Dermis blood vessel endothelial cell (primary cell): ENCODE data around the gene TFDP2. TPM values are rescaled to one million over a fixed set of nuclear protein-coding genes. Genes with fewer than 3 reads are reported as not detected.
A peak's percentile ranks its signal among the peaks of the same experiment; 100 is the strongest.
"Not testable (repeated sequence)": the region's sequence is repeated elsewhere in the genome, so short reads cannot be mapped to it uniquely, and the experiment has no call there.

Experiments
- DNase-seq: peaks from one replicate; pipeline ENCODE4 v3.0.0; 2010
- total RNA-seq: library from RNA; depleted of rRNA; stranded (reverse); fragments of >200 nt; gene quantifications from 2 replicates; pipeline ENCODE4 v1.2.3, GENCODE V29; 2014

The TFDP2 gene
- 23.5 and 32.0 TPM in 2 replicates for total RNA-seq

- DNase-seq = peak; percentile 93
These were observed at the start of gene TFDP2 for GRCh38 chr3:142148792-142149672. TFDP2 (minus strand) TSS chr3:142149544; CDS start chr3:142101749, 47,795 bp downstream.

- DNase-seq = peak; percentile 15
These were observed 39.5 kb upstream of the TFDP2 start for GRCh38 chr3:142188846-142189245.

- DNase-seq = peak; percentile 71
These were observed 31.5 kb upstream of the TFDP2 start for GRCh38 chr3:142180761-142181362.

- DNase-seq = no peak
These were observed 26.1 kb upstream of the TFDP2 start for GRCh38 chr3:142175478-142175877.

- no peak for DNase-seq
These were observed 25.2 kb upstream of the TFDP2 start for GRCh38 chr3:142174559-142174958.

GRCh38 chr3:142168514-142168913 lies 19.2 kb upstream of the TFDP2 start:
- DNase-seq = no peak

- DNase-seq = peak; percentile 28
These were observed 15.8 kb upstream of the TFDP2 start for GRCh38 chr3:142165194-142165593.

- DNase-seq = no peak
These were observed 9.9 kb upstream of the TFDP2 start for GRCh38 chr3:142159083-142159740.

- no peak for DNase-seq
These were observed 4.8 kb upstream of the TFDP2 start for GRCh38 chr3:142154186-142154585.

- peak; percentile 24 for DNase-seq
These were observed 3.0 kb upstream of the TFDP2 start for GRCh38 chr3:142152384-142152783.

GRCh38 chr3:142151828-142152227 lies 2.5 kb upstream of the TFDP2 start:
- no peak for DNase-seq

GRCh38 chr3:142151240-142151639 lies 1.9 kb upstream of the TFDP2 start:
- no peak for DNase-seq

- DNase-seq = no peak
These were observed 927 bp upstream of the TFDP2 start for GRCh38 chr3:142150271-142150670.

- no peak for DNase-seq
These were observed 289 bp upstream of the TFDP2 start for GRCh38 chr3:142149673-142149992.

GRCh38 chr3:142148044-142148791 lies 1.1 kb downstream of the TFDP2 start:
- no peak for DNase-seq

- not testable (repeated sequence) for DNase-seq
These were observed 4.8 kb downstream of the TFDP2 start for GRCh38 chr3:142144587-142144986.

- not testable (repeated sequence) for DNase-seq
These were observed 8.6 kb downstream of the TFDP2 start for GRCh38 chr3:142140608-142141285.

GRCh38 chr3:142137089-142137488 lies 12.3 kb downstream of the TFDP2 start:
- DNase-seq = not testable (repeated sequence)

GRCh38 chr3:142134799-142135325 lies 14.5 kb downstream of the TFDP2 start:
- DNase-seq = no peak

- DNase-seq = no peak
These were observed 19.7 kb downstream of the TFDP2 start for GRCh38 chr3:142129516-142130171.

- no peak for DNase-seq
These were observed 21.2 kb downstream of the TFDP2 start for GRCh38 chr3:142127941-142128658.
